HEK293 (cell line): ENCODE data around the gene LSM3.

ENCODE experiments used
- ATF2 ChIP-seq: fragments of 450-650 bp; formaldehyde crosslinking; IDR thresholded peaks from 2 replicates; pipeline ENCODE4 v1.5.1; 2016; ENCODE audit warnings: missing biosample characterization, missing genetic modification characterization, low read depth
- CTCF ChIP-seq: fragments of 450-650 bp; formaldehyde crosslinking; IDR thresholded peaks from 2 replicates; pipeline ENCODE4 v1.5.1; 2016; ENCODE audit warnings: missing biosample characterization, missing genetic modification characterization
- YY2 ChIP-seq: fragments of 450-650 bp; formaldehyde crosslinking; IDR thresholded peaks from 2 replicates; pipeline ENCODE4 v1.5.1; 2016; ENCODE audit warnings: missing biosample characterization, missing genetic modification characterization
- ZNF394 ChIP-seq: fragments of 450-650 bp; formaldehyde crosslinking; IDR thresholded peaks from 2 replicates; pipeline ENCODE4 v1.5.1; 2016; ENCODE audit warnings: missing biosample characterization, missing genetic modification characterization, mild to moderate bottlenecking, moderate library complexity, borderline replicate concordance
- ZNF513 ChIP-seq: fragments of 450-650 bp; IDR thresholded peaks from 2 replicates; pipeline ENCODE4 v1.5.1; 2018; ENCODE audit warnings: missing biosample characterization, missing genetic modification characterization
- ZNF639 ChIP-seq: fragments of 450-650 bp; formaldehyde crosslinking; IDR thresholded peaks from 2 replicates; pipeline ENCODE4 v1.5.1; 2016; ENCODE audit warnings: missing biosample characterization, missing genetic modification characterization
- ZNF830 ChIP-seq: fragments of 450-650 bp; IDR thresholded peaks from 2 replicates; pipeline ENCODE4 v1.5.0; 2018; ENCODE audit warnings: missing biosample characterization, missing genetic modification characterization, low read depth, mild to moderate bottlenecking, moderate library complexity

GRCh38 chr3:14130707-14131106, 47.9 kb upstream of the LSM3 start:
- TF ChIP-seq YY2 = no peak
- no peak for TF ChIP-seq ATF2 (tag by site-specific recombination)
- TF ChIP-seq CTCF = no peak
- TF ChIP-seq ZNF394 (tag by site-specific recombination) = no peak
- no peak for TF ChIP-seq ZNF639 (tag by site-specific recombination)
- no peak for TF ChIP-seq ZNF513 (tag by site-specific recombination)
- TF ChIP-seq ZNF830 (tag by site-specific recombination) = no peak
